ENCODE data around the gene FHOD3. TPM values are rescaled to one million over a fixed set of nuclear protein-coding genes. Genes with fewer than 3 reads are reported as not detected.

Gene FHOD3
- total RNA-seq, 1 donor from 2014 or later, result 8.9 TPM

- no peaks in the 10 kb centered on the region for H3K9me3 Mint-ChIP-seq (ENCODE audit: low read depth)
- H3K4me3 Mint-ChIP-seq (ENCODE audit: unreplicated experiment), result no peak overlapping the region
- H3K27ac Mint-ChIP-seq (ENCODE audit: unreplicated experiment), result no peak overlapping the region
- H3K27me3 Mint-ChIP-seq (ENCODE audit: low read depth), result no peaks in the 10 kb centered on the region
- TF ChIP-seq CTCF (IDR thresholded peaks at IDR 0.05), result no peak
- no peak for DNase-seq (ENCODE audit: low spot score)
- H3K4me1 Mint-ChIP-seq (ENCODE audit: low read depth), result peaks cover 4% of the 10 kb centered on the region
- peaks cover 3% of the 10 kb centered on the region for H3K36me3 Mint-ChIP-seq (ENCODE audit: low read depth)
Observed at GRCh38 chr18:36403896-36404820, 106.6 kb downstream of the FHOD3 start.

DNA sequence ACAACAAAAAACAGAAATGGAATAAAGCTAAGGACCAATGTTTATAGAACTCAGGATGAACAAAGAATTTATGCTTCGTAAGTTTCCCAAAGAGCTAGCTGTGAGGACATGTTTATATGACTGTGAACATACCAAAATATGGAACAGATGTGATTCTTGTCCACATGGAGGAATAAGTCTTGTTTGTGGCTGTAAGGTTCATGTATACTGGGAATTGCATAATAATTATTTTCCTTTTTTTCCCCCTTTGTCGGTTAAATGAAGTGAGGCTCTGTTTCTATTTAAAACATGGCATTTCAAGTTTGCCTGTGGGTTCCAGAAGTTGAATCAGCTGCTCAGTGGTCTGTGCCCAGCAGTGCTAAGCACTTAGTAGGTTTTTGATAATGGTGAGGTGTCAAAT, 108.1 kb downstream of the FHOD3 start:
- Mint-ChIP-seq H3K27me3 (ENCODE audit: low read depth) (no peaks in the 10 kb centered on the region), H3K9me3 (ENCODE audit: low read depth) (no peaks in the 10 kb centered on the region), H3K4me1 (ENCODE audit: low read depth) (peaks cover 4% of the 10 kb centered on the region), H3K27ac (ENCODE audit: unreplicated experiment) (no peak overlapping the region), H3K36me3 (ENCODE audit: low read depth) (peaks cover under 1% of the 10 kb centered on the region), H3K4me3 (ENCODE audit: unreplicated experiment) (no peak overlapping the region)
- no peak for DNase-seq (ENCODE audit: low spot score)
- no peak for TF ChIP-seq CTCF (IDR thresholded peaks at IDR 0.05)

- no peak overlapping the region for H3K4me3 Mint-ChIP-seq (ENCODE audit: unreplicated experiment)
- no peak for DNase-seq (ENCODE audit: low spot score)
- H3K27me3 Mint-ChIP-seq (ENCODE audit: low read depth), result no peaks in the 10 kb centered on the region
- no peaks in the 10 kb centered on the region for H3K9me3 Mint-ChIP-seq (ENCODE audit: low read depth)
- H3K4me1 Mint-ChIP-seq (ENCODE audit: low read depth), result peaks cover 4% of the 10 kb centered on the region
- H3K36me3 Mint-ChIP-seq (ENCODE audit: low read depth), result no peaks in the 10 kb centered on the region
- H3K27ac Mint-ChIP-seq (ENCODE audit: unreplicated experiment), result no peak overlapping the region
- TF ChIP-seq CTCF (IDR thresholded peaks at IDR 0.05), result no peak
Observed at GRCh38 chr18:36406805-36407204, 109.3 kb downstream of the FHOD3 start.

DNA sequence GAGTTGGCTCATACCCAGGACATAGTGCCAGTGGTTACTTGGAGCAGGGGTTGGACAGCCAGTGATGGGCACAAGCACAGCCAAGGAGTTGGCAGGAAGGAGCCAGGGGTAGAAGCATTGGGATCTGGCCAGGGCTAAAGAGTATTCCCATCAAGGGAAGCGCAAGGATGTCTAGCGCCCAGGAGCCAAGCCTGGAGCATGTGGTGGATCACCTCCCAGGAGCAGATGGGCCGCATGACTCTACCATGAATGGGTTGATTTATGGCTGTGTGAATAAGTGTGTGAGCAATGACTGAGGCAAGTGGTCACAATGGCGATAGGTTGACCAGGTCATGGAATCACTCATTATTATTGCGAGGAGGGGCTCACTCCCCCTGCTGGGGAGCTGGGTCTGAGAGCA, 111.1 kb downstream of the FHOD3 start:
- TF ChIP-seq CTCF (IDR thresholded peaks at IDR 0.05), result no peak
- Mint-ChIP-seq H3K4me3 (ENCODE audit: unreplicated experiment) (no peak overlapping the region), H3K4me1 (ENCODE audit: low read depth) (no peaks in the 10 kb centered on the region), H3K9me3 (ENCODE audit: low read depth) (no peaks in the 10 kb centered on the region), H3K27me3 (ENCODE audit: low read depth) (no peaks in the 10 kb centered on the region), H3K27ac (ENCODE audit: unreplicated experiment) (no peak overlapping the region), H3K36me3 (ENCODE audit: low read depth) (no peaks in the 10 kb centered on the region)
- no peak for DNase-seq (ENCODE audit: low spot score)

- no peak overlapping the region for H3K4me3 Mint-ChIP-seq (ENCODE audit: unreplicated experiment)
- H3K4me1 Mint-ChIP-seq (ENCODE audit: low read depth), result no peaks in the 10 kb centered on the region
- H3K36me3 Mint-ChIP-seq (ENCODE audit: low read depth), result no peaks in the 10 kb centered on the region
- DNase-seq (ENCODE audit: low spot score), result no peak
- no peak for TF ChIP-seq CTCF (IDR thresholded peaks at IDR 0.05)
- no peak overlapping the region for H3K27ac Mint-ChIP-seq (ENCODE audit: unreplicated experiment)
- no peaks in the 10 kb centered on the region for H3K9me3 Mint-ChIP-seq (ENCODE audit: low read depth)
- no peaks in the 10 kb centered on the region for H3K27me3 Mint-ChIP-seq (ENCODE audit: low read depth)
Observed at GRCh38 chr18:36409779-36410178, 112.3 kb downstream of the FHOD3 start.

Data from chondrocyte (in vitro differentiated cells).